Loucy (cell line): Measurements from ENCODE around the gene MYO1F.

Experiments used
- EZH2phosphoT487 ChIP-seq: fragments of 200-600 bp; IDR thresholded peaks from 2 replicates; pipeline ENCODE4 v1.6.1; 2018; ENCODE audit warnings: antibody characterized with exemption, mild to moderate bottlenecking, moderate library complexity, borderline replicate concordance
- TF ChIP-seq, protein P1 (sequence below): fragments of 200-600 bp; sonication (generic); conservative IDR thresholded peaks from 2 replicates; pipeline ENCODE4 v1.5.1; 2014; ENCODE audit warnings: mild to moderate bottlenecking, antibody characterized with exemption, low read length

DNA sequence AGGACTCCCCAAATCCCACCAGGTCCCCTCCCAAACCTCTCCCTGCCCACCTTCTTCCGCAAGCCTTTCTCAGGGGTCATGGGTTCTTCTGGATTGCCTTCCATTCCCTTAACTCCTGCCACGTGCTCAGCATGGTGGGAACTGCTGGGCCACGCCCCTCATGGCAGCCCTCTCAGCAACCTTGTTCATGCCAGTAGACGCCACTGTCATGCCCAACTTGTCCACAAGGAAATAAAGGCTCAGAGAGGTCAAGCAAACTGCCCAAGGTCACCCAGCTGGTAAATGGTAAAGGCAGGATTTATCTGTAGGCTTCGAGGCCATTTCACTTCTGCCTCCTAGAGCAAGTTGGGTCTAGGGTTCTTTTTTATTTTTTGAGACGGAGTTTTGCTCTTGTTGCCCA, 85.7 kb downstream of the MYO1F start:
- TF ChIP-seq, protein P1, sequence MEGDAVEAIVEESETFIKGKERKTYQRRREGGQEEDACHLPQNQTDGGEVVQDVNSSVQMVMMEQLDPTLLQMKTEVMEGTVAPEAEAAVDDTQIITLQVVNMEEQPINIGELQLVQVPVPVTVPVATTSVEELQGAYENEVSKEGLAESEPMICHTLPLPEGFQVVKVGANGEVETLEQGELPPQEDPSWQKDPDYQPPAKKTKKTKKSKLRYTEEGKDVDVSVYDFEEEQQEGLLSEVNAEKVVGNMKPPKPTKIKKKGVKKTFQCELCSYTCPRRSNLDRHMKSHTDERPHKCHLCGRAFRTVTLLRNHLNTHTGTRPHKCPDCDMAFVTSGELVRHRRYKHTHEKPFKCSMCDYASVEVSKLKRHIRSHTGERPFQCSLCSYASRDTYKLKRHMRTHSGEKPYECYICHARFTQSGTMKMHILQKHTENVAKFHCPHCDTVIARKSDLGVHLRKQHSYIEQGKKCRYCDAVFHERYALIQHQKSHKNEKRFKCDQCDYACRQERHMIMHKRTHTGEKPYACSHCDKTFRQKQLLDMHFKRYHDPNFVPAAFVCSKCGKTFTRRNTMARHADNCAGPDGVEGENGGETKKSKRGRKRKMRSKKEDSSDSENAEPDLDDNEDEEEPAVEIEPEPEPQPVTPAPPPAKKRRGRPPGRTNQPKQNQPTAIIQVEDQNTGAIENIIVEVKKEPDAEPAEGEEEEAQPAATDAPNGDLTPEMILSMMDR: no peak
- TF ChIP-seq EZH2phosphoT487: no peak
